Common myeloid progenitor, CD34-positive (primary cell): ENCODE results near the gene LRRC18.

Experiments
- CTCF ChIA-PET: fragments of 350-600 bp; sonication (Branson Sonifier 250); formaldehyde crosslinking; loops from one replicate; lab custom pipeline; 2021; ENCODE audit warnings: antibody characterized with exemption; lab: Charles Lee
- POLR2A ChIA-PET: fragments of 350-600 bp; sonication (Branson Sonifier 250); formaldehyde crosslinking; loops from one replicate; lab custom pipeline; 2021; ENCODE audit warnings: antibody characterized with exemption; lab: Charles Lee
- DNase-seq, 3 donors: peaks; one replicate each; pipeline versions ENCODE4 v3.0.0 to v3.0.0-alpha.2; 2013
- H3K27ac ChIP-seq, 2 experiments: 1 replicate in 1 of 2; 2 replicates in 1 of 2; pipeline ENCODE4 v1.7.0; 2013; ENCODE audit warnings: inconsistent platforms in 2 of 2, low read length in 2 of 2, mild to moderate bottlenecking in 2 of 2, low read depth in 1 of 2, moderate library complexity in 1 of 2; ENCODE audit not compliant: severe bottlenecking in 2 of 2, insufficient read depth in 1 of 2, poor library complexity in 1 of 2
- H3K27me3 ChIP-seq, 5 experiments: replicated peaks in 2 of 5; 1 replicate in 3 of 5; 2 replicates in 2 of 5; pipeline versions ENCODE4 v1.6.1 to v1.7.0; 2013; ENCODE audit warnings: low read length in 4 of 5, mild to moderate bottlenecking in 2 of 5, moderate library complexity in 2 of 5, inconsistent platforms in 1 of 5; ENCODE audit not compliant: insufficient read depth in 5 of 5, control insufficient read depth in 4 of 5
- H3K36me3 ChIP-seq, 4 experiments: 1 replicate in 2 of 4; 2 replicates in 2 of 4; pipeline versions ENCODE4 v1.6.1 to v1.7.0; 2013; ENCODE audit warnings: low read length in 3 of 4, control low read depth in 1 of 4, mild to moderate bottlenecking in 1 of 4; ENCODE audit not compliant: control insufficient read depth in 4 of 4, insufficient read depth in 4 of 4
- H3K4me1 ChIP-seq, 4 experiments: 1 replicate in 3 of 4; 2 replicates in 1 of 4; pipeline versions ENCODE4 v1.6.1 to v1.7.1; 2013; ENCODE audit warnings: low read length in 3 of 4, mild to moderate bottlenecking in 3 of 4, control low read depth in 1 of 4, inconsistent platforms in 1 of 4, moderate library complexity in 1 of 4; ENCODE audit not compliant: control insufficient read depth in 4 of 4, insufficient read depth in 4 of 4; ENCODE audit errors: control extremely low read depth in 1 of 4
- H3K4me3 ChIP-seq, 7 experiments: 1 replicate in 4 of 7; 2 replicates in 3 of 7; pipeline versions ENCODE4 v1.5.1 to v1.7.0; 2013; ENCODE audit warnings: mild to moderate bottlenecking in 7 of 7, low read length in 6 of 7, moderate library complexity in 6 of 7, inconsistent platforms in 2 of 7, low read depth in 2 of 7, control low read depth in 1 of 7; ENCODE audit not compliant: insufficient read depth in 4 of 7, control insufficient read depth in 1 of 7; ENCODE audit errors: extremely low read depth in 1 of 7
- H3K9me3 ChIP-seq, 5 experiments: 1 replicate in 4 of 5; 2 replicates in 1 of 5; pipeline versions ENCODE4 v1.6.1 to v1.7.1; 2013; ENCODE audit warnings: low read length in 4 of 5, mild to moderate bottlenecking in 2 of 5, inconsistent platforms in 1 of 5, low read depth in 1 of 5, moderate library complexity in 1 of 5; ENCODE audit not compliant: control insufficient read depth in 4 of 5, insufficient read depth in 2 of 5; ENCODE audit errors: control extremely low read depth in 1 of 5
- WGBS: methylation state at CpG from one replicate; pipeline ENCODE4 v1.1.5; 2013; ENCODE audit not compliant: insufficient coverage; 5-methylcytosine and 5-hydroxymethylcytosine counted together

Gene LRRC18

GRCh38 chr10:48923748-48924147 is 15.9 kb downstream of the LRRC18 start:
- Histone ChIP-seq H3K36me3 (peaks cover 2 to 16% (median 3%) of the 10 kb centered on the region in 4 experiments), H3K27me3 (no peaks in the 10 kb centered on the region), H3K9me3 (peaks cover 0 to 5% (median 0%) of the 10 kb centered on the region in 5 experiments), H3K4me1 (no peaks in the 10 kb centered on the region), H3K27ac (no peak overlapping the region), H3K4me3 (no peak overlapping the region)
- POLR2A ChIA-PET: no interaction called here
- CTCF ChIA-PET: no interaction called here
- no peak for DNase-seq
- 76% methylated on average over 2 of the region's 3 CpGs for WGBS

- no peak for DNase-seq
- H3K36me3 ChIP-seq: peaks cover 3 to 64% (median 12%) of the 10 kb centered on the region in 4 experiments
- no peak overlapping the region for H3K27ac ChIP-seq
- CTCF ChIA-PET: no interaction called here
- POLR2A ChIA-PET: no interaction called here
- H3K27me3 ChIP-seq: no peaks in the 10 kb centered on the region
- no peak overlapping the region for H3K4me3 ChIP-seq
- peaks cover 0 to 2% (median 0%) of the 10 kb centered on the region in 5 experiments for H3K9me3 ChIP-seq
- WGBS: 92% methylated on average over 14 of the region's 14 CpGs
- peaks cover 0 to 7% (median 0%) of the 10 kb centered on the region in 4 experiments for H3K4me1 ChIP-seq
These were observed 26.0 kb downstream of the LRRC18 start for GRCh38 chr10:48913674-48914073.

- 89% methylated on average over 3 of the region's 5 CpGs for WGBS
- Histone ChIP-seq H3K9me3 (no peaks in the 10 kb centered on the region), H3K27ac (no peak overlapping the region), H3K27me3 (no peaks in the 10 kb centered on the region), H3K4me3 (no peak overlapping the region), H3K36me3 (peaks cover 2 to 70% (median 11%) of the 10 kb centered on the region in 4 experiments), H3K4me1 (peaks cover 0 to 2% (median 0%) of the 10 kb centered on the region in 4 experiments)
- POLR2A ChIA-PET: no interaction called here
- no peak for DNase-seq
- CTCF ChIA-PET: no interaction called here
These were observed 29.1 kb downstream of the LRRC18 start for GRCh38 chr10:48910548-48910947.

- H3K36me3 ChIP-seq: peaks cover 0 to 68% (median 18%) of the 10 kb centered on the region in 4 experiments
- 84% methylated on average over 4 of the region's 4 CpGs for WGBS
These were observed 31.9 kb downstream of the LRRC18 start for GRCh38 chr10:48907730-48908129.

GRCh38 chr10:48906841-48907240 is 32.8 kb downstream of the LRRC18 start:
- no peak for DNase-seq
- ChIA-PET POLR2A (no interaction called here), CTCF (no interaction called here)
- no peaks in the 10 kb centered on the region for H3K9me3 ChIP-seq
- peaks cover 0 to 64% (median 17%) of the 10 kb centered on the region in 4 experiments for H3K36me3 ChIP-seq
- H3K4me3 ChIP-seq: no peak overlapping the region
- H3K4me1 ChIP-seq: no peaks in the 10 kb centered on the region
- 100% methylated on average over 1 of the region's 2 CpGs for WGBS
- H3K27ac ChIP-seq: no peak overlapping the region
- H3K27me3 ChIP-seq: no peaks in the 10 kb centered on the region

More at GRCh38 chr10:48907730-48908129, 31.9 kb downstream of the LRRC18 start:
- no peaks in the 10 kb centered on the region for H3K9me3 ChIP-seq
- H3K4me1 ChIP-seq: no peaks in the 10 kb centered on the region
- DNase-seq: no peak
- ChIA-PET POLR2A (no interaction called here), CTCF (no interaction called here)
- no peak overlapping the region for H3K4me3 ChIP-seq
- no peak overlapping the region for H3K27ac ChIP-seq
- no peaks in the 10 kb centered on the region for H3K27me3 ChIP-seq

GRCh38 chr10:48905311-48905710 is 34.3 kb downstream of the LRRC18 start:
- WGBS: 100% methylated on average over 2 of the region's 2 CpGs
- ChIA-PET CTCF (interaction anchor here (1.5 kb wide), 1 partner anchor 10 kb away, joined by 4 read pairs; no protein-coding TSS in a partner anchor), POLR2A (no interaction called here)
- H3K4me3 ChIP-seq: no peak overlapping the region
- no peaks in the 10 kb centered on the region for H3K27me3 ChIP-seq
- DNase-seq: no peak
- H3K9me3 ChIP-seq: no peaks in the 10 kb centered on the region
- H3K27ac ChIP-seq: no peak overlapping the region
- H3K4me1 ChIP-seq: peaks cover 0 to under 1% (median 0%) of the 10 kb centered on the region in 4 experiments
- H3K36me3 ChIP-seq: peaks cover 5 to 68% (median 21%) of the 10 kb centered on the region in 4 experiments

GRCh38 chr10:48904861-48905260 is 34.8 kb downstream of the LRRC18 start:
- WGBS: 100% methylated on average over 2 of the region's 2 CpGs
- Histone ChIP-seq H3K4me3 (no peak overlapping the region), H3K27me3 (no peaks in the 10 kb centered on the region), H3K4me1 (peaks cover 0 to 5% (median 0%) of the 10 kb centered on the region in 4 experiments), H3K27ac (no peak overlapping the region), H3K36me3 (peaks cover 5 to 68% (median 23%) of the 10 kb centered on the region in 4 experiments), H3K9me3 (no peaks in the 10 kb centered on the region)
- CTCF ChIA-PET: interaction anchor here (1.5 kb wide), 1 partner anchor 9 kb away, joined by 4 read pairs; no protein-coding TSS in a partner anchor
- POLR2A ChIA-PET: no interaction called here
- DNase-seq: no peak
